Suprapubic skin (tissue), 3 donors: ENCODE measurements around the gene GIMAP8.

Experiments used
- CTCF ChIP-seq, 2 donors: fragments of 200-600 bp in 1 of 2; fragments of 450-650 bp in 1 of 2; sonication (generic) in 1 of 2; IDR thresholded peaks; one replicate each; pipeline ENCODE4 v1.5.1; 2016 to 2019; ENCODE audit warnings: antibody characterized with exemption in 2 of 2, mild to moderate bottlenecking in 1 of 2, moderate library complexity in 1 of 2
- EP300 ChIP-seq: sonication (generic); formaldehyde crosslinking; IDR thresholded peaks from one replicate; pipeline ENCODE4 v1.6.1; 2017; ENCODE audit warnings: antibody characterized with exemption
- POLR2A ChIP-seq, 2 donors: fragments of 450-650 bp; IDR thresholded peaks; one replicate each; pipeline ENCODE4 v1.6.1; 2017; ENCODE audit warnings: antibody characterized with exemption in 2 of 2, mild to moderate bottlenecking in 2 of 2, moderate library complexity in 2 of 2

DNA sequence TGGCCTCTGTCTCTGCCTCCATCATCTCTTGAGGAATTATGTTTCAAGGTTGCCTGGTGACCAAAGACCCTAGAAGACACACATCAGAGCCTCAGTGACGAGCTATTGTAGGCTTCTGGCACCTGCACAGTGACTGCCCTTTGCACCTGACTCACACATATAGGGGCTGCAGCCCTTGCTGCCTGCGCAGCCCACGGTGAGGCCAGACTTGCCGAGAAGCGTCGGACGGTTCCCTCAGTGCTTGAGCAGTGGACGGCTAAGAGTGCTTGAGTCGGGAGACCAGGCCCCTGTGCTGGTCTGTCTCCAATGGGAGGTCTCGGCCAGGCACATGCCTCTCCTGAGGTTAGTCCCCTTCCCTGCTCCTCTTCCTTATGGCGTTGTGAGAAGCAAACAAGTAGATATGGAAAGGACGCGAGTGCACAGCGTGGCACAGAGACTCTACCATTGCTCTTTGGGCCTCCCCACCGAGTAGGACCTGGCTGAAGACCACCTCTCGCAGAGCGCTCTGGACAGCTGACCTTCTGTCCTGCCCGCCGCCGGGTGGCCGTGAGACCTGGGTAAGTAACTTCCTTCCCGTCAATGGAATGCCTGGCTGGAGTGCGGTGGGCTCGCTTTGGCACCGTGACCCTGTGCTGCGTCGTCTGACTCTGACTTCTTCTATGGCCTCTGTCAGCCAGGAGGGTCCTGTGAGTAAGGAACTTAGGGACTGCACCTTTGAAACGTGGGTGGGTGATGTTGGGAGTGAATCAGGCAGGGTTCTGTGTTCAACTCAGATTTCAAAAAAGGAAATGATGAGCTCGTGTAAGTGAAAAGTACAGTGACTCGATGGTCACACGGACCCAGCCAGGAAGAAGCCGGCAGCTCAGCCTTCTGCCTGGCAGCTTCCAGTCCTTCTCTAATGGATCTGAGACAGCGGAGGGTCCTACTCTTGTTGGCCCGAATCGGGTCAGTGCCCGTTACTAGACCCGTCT is 37.6 kb upstream of the GIMAP8 start:
- no peak for TF ChIP-seq CTCF (IDR thresholded peaks at IDR 0.05)
- no peak for TF ChIP-seq POLR2A (IDR thresholded peaks at IDR 0.05)
- TF ChIP-seq EP300: no peak
